ENCODE measurements around the gene HSD17B11.
"Not testable (repeated sequence)": the region's sequence is repeated elsewhere in the genome, so short reads cannot be mapped to it uniquely, and the experiment has no call there.

- TF ChIP-seq, protein P1, sequence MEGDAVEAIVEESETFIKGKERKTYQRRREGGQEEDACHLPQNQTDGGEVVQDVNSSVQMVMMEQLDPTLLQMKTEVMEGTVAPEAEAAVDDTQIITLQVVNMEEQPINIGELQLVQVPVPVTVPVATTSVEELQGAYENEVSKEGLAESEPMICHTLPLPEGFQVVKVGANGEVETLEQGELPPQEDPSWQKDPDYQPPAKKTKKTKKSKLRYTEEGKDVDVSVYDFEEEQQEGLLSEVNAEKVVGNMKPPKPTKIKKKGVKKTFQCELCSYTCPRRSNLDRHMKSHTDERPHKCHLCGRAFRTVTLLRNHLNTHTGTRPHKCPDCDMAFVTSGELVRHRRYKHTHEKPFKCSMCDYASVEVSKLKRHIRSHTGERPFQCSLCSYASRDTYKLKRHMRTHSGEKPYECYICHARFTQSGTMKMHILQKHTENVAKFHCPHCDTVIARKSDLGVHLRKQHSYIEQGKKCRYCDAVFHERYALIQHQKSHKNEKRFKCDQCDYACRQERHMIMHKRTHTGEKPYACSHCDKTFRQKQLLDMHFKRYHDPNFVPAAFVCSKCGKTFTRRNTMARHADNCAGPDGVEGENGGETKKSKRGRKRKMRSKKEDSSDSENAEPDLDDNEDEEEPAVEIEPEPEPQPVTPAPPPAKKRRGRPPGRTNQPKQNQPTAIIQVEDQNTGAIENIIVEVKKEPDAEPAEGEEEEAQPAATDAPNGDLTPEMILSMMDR (conservative IDR thresholded peaks at IDR 0.05; ENCODE audit: low read length) = not testable (repeated sequence)
- not testable (repeated sequence) for TF ChIP-seq EZH2phosphoT487 (IDR thresholded peaks at IDR 0.05; ENCODE audit: borderline replicate concordance)
These were observed 27.4 kb upstream of the HSD17B11 start for GRCh38 chr4:87418410-87418809.

Measured in Loucy (cell line).